ENCODE measurements around the gene HDAC8. TPM values are rescaled to one million over a fixed set of nuclear protein-coding genes. Genes with fewer than 3 reads are reported as not detected.
"Not testable (repeated sequence)": the region's sequence is repeated elsewhere in the genome, so short reads cannot be mapped to it uniquely, and the experiment has no call there.

The HDAC8 gene
- total RNA-seq, 1 donor, result 28.1 TPM

- TF ChIP-seq CTCF (IDR thresholded peaks at IDR 0.05; ENCODE audit: insufficient read depth, low read depth, low read length), result no peak
- DNase-seq (ENCODE audit: low read depth), result no peak
Measured at GRCh38 chrX:72566448-72566847, 6.2 kb downstream of the HDAC8 start.

GRCh38 chrX:72559655-72560054 is 13.0 kb downstream of the HDAC8 start:
- not testable (repeated sequence) for H3K4me3 ChIP-seq (ENCODE audit: low read depth, low read length); DNase-seq (ENCODE audit: low read depth)

More at GRCh38 chrX:72566448-72566847, 6.2 kb downstream of the HDAC8 start:
- H3K4me3 ChIP-seq (ENCODE audit: low read depth, low read length), result no peak overlapping the region

GRCh38 chrX:72554448-72555140 is 18.0 kb downstream of the HDAC8 start:
- no peak for TF ChIP-seq CTCF (IDR thresholded peaks at IDR 0.05; ENCODE audit: insufficient read depth, low read depth, low read length)
- peak; percentile 13 for DNase-seq (ENCODE audit: low read depth)
- no peak overlapping the region for H3K4me3 ChIP-seq (ENCODE audit: low read depth, low read length)

- not testable (repeated sequence) for DNase-seq (ENCODE audit: low read depth)
Measured at GRCh38 chrX:72552443-72552842, 20.2 kb downstream of the HDAC8 start.

GRCh38 chrX:72545990-72546389 is 26.7 kb downstream of the HDAC8 start:
- no peak overlapping the region for H3K4me3 ChIP-seq (ENCODE audit: low read depth, low read length)
- DNase-seq (ENCODE audit: low read depth), result no peak
- no peak for TF ChIP-seq CTCF (IDR thresholded peaks at IDR 0.05; ENCODE audit: insufficient read depth, low read depth, low read length)

More at GRCh38 chrX:72552443-72552842, 20.2 kb downstream of the HDAC8 start:
- H3K4me3 ChIP-seq (ENCODE audit: low read depth, low read length), result not testable (repeated sequence)

- H3K4me3 ChIP-seq (ENCODE audit: low read depth, low read length), result no peak overlapping the region
- peak; percentile 46 for DNase-seq (ENCODE audit: low read depth)
- TF ChIP-seq CTCF (IDR thresholded peaks at IDR 0.05; ENCODE audit: insufficient read depth, low read depth, low read length), result peak; percentile 21
Measured at GRCh38 chrX:72540318-72540717, 32.3 kb downstream of the HDAC8 start.

- H3K4me3 ChIP-seq (ENCODE audit: low read depth, low read length), result no peak overlapping the region
- no peak for DNase-seq (ENCODE audit: low read depth)
- no peak for TF ChIP-seq CTCF (IDR thresholded peaks at IDR 0.05; ENCODE audit: insufficient read depth, low read depth, low read length)
Measured at GRCh38 chrX:72539822-72540221, 32.8 kb downstream of the HDAC8 start.

- DNase-seq (ENCODE audit: low read depth), result no peak
- TF ChIP-seq CTCF (IDR thresholded peaks at IDR 0.05; ENCODE audit: insufficient read depth, low read depth, low read length), result no peak
Measured at GRCh38 chrX:72536542-72536941, 36.1 kb downstream of the HDAC8 start.

More at GRCh38 chrX:72536542-72536941, 36.1 kb downstream of the HDAC8 start:
- H3K4me3 ChIP-seq (ENCODE audit: low read depth, low read length), result no peak overlapping the region

Measured in fibroblast of villous mesenchyme (primary cell).